ENCODE data around the gene NUP98. TPM values are rescaled to one million over a fixed set of nuclear protein-coding genes. Genes with fewer than 3 reads are reported as not detected.

NUP98 gene
- total and polyA plus RNA-seq, 2 donors (not counting 3 experiments of a cell fraction or from before 2014, with no cell fraction given): 92.7 to 169 TPM

DNA sequence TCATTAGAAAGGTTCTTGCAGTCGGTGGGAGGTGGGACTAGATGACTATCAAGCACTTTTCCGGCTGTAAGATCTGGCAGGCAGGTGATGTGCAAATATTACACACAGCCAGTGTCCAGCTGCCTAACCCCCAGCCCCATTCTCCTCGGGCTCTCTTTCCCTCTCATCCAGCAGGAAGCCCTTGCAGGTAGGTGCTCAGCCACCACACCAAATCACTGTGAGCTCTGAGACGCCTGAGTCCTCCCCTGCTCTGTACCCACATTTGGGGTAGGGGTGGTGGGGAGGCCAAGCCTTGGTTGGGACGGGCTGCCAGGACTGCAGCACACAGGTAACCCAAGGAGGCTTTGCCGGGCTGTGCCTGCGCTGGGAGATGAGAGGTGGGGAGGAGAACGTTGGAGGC, 156.2 kb downstream of the NUP98 start:
- H4K20me1 ChIP-seq (replicated peaks; ENCODE audit: control insufficient read depth, extremely low read depth, insufficient read depth, low read length): no peaks in the 10 kb centered on the region
- TF ChIP-seq POLR2A (IDR thresholded peaks at IDR 0.05; ENCODE audit: low read depth, low read length) (no peak), CTCF (IDR thresholded peaks at IDR 0.05; ENCODE audit: extremely low read depth in 1 of 2, insufficient read depth in 1 of 2, low read depth in 1 of 2, low read length in 2 of 2) (no peak), MYC (IDR thresholded peaks at IDR 0.05; ENCODE audit: low read depth, low read length) (no peak), GATA2 (IDR thresholded peaks at IDR 0.05; ENCODE audit: insufficient read depth, insufficient read length, low read depth, low read length) (no peak), EZH2 (IDR thresholded peaks at IDR 0.05; ENCODE audit: borderline replicate concordance, low read depth, low read length, severe bottlenecking) (no peak), POLR2AphosphoS5 (IDR thresholded peaks at IDR 0.05; ENCODE audit: insufficient read depth, low read depth, low read length) (no peak), JUN (IDR thresholded peaks at IDR 0.05; ENCODE audit: borderline replicate concordance, insufficient read depth, insufficient read length, low read depth) (no peak), FOS (IDR thresholded peaks at IDR 0.05; ENCODE audit: borderline replicate concordance, insufficient read depth, low read length) (no peak), MAX (IDR thresholded peaks at IDR 0.05; ENCODE audit: insufficient read depth, insufficient read length) (no peak)
- H3K4me2 ChIP-seq (ENCODE audit: insufficient read depth, low read length): no peak overlapping the region
- no peaks in the 10 kb centered on the region for H3K9me1 ChIP-seq (replicated peaks; ENCODE audit: control insufficient read depth, extremely low read depth, insufficient read depth, low read length)
- dilution Hi-C loops (cut with MboI; ENCODE audit: extremely low pct_ligation_motif_present, low sequenced_read_pairs): no loop called here
- intact Hi-C loops (cut with micrococcal nuclease): loop anchor here (10.0 kb wide), 1 partner anchor 706 kb away; no protein-coding TSS in a partner anchor
- POLR2A ChIA-PET: no interaction called here
- no peak overlapping the region for H2AFZ ChIP-seq (ENCODE audit: low read depth, low read length)
- no peaks in the 10 kb centered on the region for H3K79me2 ChIP-seq (ENCODE audit: control insufficient read depth, insufficient read depth, low read length)
- DNase-seq (ENCODE audit: low read depth, low spot score) (no peak), FAIRE-seq (no peak)
- H3K36me3 ChIP-seq (ENCODE audit: control insufficient read depth in 2 of 2, extremely low read depth in 1 of 2, insufficient read depth in 2 of 2, low read length in 2 of 2): no peaks in the 10 kb centered on the region
- no TSS peak for BruUV-seq (replicated peaks)
- CTCF ChIA-PET: no interaction called here
- peaks cover 5% of the 10 kb centered on the region for H3K4me1 ChIP-seq (ENCODE audit: control insufficient read depth, extremely low read depth, insufficient read depth, low read length)
- no peaks in the 10 kb centered on the region for H3K9me3 ChIP-seq (replicated peaks; ENCODE audit: control insufficient read depth, insufficient read depth, low read length)
- H3K27me3 ChIP-seq (ENCODE audit: control insufficient read depth in 2 of 2, insufficient read depth in 2 of 2, low read length in 2 of 2): peaks cover 1 to 4% of the 10 kb centered on the region in 2 experiments
- H3K27ac ChIP-seq (ENCODE audit: insufficient read depth, low read depth, low read length): no peak overlapping the region
- H3K9ac ChIP-seq (replicated peaks; ENCODE audit: extremely low read depth, insufficient read depth, low read length): no peak overlapping the region
- H3K4me3 ChIP-seq (replicated peaks in 1 of 3; ENCODE audit: insufficient read depth in 1 of 3, low read depth in 1 of 3, low read length in 3 of 3): no peak overlapping the region

All from endothelial cell of umbilical vein (primary cell).